Measurements from ENCODE around the gene DSCAM.

DSCAM gene

DNA sequence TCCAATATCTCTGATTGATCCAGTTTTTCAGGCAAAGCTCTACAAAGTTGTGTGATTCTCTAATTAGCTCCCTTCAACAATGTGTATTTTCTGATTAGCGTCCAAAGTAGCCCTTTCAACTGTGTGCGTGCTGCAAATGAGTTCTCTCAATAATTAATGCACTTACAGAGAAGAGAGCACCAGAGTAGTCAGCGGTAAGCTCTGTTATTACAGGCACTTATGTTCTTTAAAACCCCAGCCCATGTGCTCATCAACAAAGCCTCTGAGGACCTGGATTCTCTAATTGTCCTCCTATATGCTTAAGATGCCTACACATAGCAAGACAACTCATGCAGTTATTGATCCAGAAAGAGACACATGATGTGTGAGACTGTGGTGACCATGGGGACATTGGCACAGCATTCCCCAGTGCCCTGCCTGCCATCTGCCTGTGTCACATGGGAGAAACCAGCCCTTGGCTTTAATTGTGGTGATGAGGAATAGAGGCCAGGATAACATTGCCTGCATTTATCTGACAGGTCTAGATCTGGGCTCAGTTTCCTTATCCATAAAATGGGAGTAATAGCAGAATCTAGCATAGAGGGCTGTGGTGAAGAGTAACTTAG is 828.0 kb downstream of the DSCAM start:
- DNase-seq, result no peak

DNA sequence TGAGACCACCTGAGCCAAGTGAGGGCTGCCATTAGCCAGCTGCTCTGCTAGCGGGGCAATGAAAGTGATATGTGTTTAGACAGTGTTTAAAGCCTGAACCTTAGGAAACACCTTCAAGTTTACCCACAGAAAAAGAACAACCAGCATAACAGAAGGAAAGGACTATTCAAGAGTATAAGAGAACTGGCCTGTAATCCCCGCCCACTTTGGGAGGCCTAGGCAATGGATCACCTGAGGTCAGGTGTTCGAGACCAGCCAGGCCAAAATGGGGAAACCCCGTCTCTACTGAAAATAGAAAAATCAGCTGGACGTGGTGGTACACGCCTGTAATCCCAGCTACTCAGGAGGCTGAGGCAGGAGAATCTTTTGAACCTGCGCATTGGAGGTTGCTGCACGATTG is 830.3 kb downstream of the DSCAM start:
- DNase-seq, result no peak

DNA sequence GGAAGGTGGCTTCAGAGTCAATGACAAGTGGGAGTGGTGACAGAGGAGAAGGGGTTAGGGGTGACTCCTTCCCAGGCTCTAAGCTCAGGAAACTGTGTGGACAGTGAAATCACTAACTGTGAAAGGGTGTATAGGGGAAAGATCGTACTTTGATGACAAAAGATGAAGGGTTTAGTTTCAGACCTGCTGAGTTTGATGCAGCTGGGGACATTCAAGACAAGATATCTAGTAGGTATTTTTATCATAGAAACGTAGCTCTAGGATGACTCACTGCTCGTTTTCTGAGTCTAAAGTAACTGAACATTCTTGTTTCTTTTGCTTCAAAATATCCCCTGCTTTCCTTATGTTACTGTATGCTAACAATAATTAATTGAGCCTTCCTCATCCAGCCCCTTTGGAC is 830.7 kb downstream of the DSCAM start:
- DNase-seq, result no peak

DNA sequence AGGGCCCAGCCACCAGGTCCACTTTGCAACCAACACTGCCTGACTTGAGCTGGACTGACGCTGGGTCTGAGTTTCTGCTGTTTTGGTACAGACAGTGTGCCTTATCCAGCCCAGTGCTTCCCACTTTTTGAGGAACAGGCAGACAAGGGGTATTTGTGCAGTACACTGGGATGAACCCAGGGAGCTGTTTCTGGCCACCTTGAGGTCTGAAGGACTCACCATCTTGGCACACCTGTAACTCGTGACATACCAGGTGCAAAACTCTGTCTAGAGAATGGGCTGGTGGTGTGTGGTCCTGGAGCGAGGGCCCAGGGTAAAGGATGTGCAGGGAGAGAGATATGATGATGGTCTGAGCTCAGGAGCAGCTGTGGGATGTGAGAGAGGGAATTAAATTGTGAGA is 831.1 kb downstream of the DSCAM start:
- no peak for DNase-seq

DNA sequence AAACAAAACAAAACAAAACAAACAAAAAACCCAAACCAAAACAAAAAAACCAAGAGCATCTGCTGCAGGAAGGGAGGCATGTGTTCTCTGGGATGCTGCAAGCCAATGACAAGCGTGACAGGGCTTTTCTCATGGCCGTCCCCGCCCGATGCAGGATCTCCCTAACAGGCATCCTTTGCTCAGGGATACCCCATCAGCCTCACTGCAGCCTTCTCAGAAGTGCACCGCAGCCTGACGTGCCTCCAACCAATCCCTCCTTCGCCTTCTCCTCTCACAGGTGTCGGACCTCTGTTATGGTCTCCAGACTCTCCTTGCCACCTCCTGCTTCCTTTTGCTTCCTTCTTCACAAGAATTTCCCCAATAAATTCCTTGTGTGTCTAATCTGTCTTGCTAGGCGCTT is 832.6 kb downstream of the DSCAM start:
- DNase-seq, result no peak

DNA sequence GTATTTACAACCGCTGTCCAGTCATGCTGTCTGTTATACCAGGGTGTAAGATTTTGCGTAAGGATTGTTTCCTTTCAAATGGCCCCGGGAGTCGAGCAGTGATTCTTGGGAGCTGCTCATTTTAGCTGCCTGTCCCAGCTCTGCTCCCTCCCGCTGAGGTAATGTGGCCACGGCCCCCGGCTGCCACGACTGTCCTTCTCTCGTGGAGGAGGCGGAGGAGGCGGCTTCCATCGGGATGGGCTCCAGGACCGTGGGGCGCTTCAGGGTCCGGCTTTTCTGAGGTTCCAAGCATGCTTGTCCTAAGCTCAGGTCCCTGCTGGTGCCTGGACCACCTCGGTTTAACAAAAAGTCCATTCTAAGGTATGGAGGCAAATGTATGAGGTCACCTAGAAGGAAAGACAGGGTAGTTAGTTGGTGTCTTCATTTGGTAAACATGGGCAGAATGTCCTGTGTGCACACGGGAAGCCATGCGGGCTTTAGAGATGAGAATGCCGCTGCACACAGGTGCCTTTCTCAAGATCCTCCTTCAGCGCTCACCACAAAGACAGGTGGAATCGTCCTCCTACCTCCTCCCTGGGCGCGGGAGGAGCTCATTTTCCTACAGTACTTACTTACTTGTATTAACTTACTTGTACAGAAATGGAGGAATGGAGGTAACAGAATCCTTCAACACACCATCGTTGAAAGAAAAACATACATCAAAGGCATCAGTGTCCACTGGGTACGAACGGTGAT is 833.8 kb downstream of the DSCAM start:
- no peak for DNase-seq

DNA sequence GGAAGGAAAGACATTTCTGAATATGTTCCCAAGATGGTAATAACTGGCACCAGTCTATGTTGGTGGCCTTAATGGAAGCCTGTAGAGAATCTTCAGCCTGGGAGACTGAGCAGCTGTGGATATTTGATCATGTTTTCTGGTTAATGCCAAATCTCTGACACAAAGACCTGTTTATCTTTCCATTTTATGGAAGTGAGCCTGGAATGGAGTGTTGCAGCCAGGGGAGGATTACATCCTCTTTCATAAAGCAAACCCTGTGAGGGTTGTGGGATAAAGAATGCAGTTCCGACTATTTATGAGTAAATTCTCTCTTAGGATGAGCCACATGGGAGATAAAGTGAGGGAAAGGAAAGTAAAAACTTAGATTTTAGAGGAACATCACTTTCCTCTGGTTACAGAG is 835.6 kb downstream of the DSCAM start:
- no peak for DNase-seq

DNA sequence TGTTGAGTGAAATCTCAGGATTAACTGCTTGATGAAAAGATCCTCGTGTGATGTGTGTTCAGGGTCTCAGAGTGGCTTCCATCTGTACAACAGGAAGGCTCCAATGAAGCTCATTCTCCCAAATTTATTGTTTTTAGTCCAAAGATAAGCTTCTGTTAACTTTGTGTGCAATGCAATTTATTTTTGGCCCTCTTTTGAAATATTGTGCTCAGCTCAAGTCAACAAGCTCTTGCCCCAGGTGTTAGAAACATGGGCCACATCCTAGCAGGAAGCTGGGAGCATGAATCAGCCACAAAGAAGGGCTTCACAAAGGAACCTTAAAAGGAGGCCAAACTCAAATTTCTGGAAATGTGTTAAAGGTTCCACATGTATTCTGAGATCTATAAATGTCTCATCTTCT is 844.0 kb downstream of the DSCAM start:
- DNase-seq, result no peak

DNA sequence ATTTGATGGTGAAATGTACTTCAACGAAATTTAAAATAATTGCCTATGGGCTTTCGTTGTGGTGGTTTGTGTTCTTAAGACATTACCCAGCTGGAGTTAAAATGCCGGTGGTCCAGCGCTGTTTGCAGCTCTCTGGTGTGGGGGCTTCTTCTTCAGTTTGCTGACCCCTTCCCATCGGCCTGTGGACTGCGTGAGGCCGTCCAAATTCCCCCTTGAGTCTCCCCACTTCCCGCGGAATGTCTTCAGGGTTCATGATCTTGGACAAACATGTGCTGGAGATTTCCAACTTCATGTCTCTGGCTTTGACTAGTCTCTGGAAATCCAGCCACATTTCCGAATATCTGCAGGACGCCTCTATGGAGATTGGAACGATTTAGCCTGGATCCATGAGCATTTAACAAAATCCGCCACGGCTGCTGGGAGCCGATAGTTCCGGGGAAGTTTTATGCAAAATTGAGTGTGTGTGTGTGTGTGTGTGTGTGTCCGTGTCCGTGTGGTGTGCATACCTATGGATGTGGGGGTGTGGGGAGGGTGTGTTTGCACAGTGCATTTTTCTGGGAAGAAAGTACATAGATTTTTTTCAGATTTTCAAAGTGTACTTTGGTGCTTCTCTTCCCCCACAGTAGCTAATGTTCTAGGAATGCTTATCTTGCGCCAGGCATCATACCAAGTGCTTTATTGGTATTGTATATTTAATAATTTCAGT is 862.5 kb downstream of the DSCAM start:
- no peak for DNase-seq

DNA sequence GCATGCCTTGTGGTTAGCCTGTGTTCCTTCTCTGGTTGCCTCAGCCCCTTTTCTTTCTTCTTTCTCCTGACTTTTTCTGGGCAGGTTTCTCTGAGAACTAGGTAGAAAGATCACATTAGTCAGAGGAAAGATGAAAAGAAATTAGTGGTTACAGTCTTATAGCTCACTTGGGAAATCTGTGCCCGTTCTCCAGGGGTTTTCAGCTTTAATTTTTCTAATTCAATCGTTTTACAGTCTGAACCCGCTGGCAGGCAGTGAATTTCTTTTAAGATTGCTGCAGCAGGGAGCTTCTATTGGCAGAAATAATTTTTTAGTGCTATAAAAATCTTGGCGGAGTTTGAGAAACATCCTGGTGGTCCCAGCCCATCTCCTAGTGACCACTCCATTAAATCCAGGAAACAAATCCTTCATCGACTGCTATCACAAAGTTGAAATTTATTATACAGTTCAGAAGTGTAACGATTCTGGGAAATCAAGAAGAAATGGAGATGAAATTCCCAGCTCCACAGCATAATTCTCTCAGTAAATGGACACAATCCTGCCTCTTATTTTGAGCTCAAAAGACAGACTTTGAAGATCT is 866.6 kb downstream of the DSCAM start:
- no peak for DNase-seq

DNA sequence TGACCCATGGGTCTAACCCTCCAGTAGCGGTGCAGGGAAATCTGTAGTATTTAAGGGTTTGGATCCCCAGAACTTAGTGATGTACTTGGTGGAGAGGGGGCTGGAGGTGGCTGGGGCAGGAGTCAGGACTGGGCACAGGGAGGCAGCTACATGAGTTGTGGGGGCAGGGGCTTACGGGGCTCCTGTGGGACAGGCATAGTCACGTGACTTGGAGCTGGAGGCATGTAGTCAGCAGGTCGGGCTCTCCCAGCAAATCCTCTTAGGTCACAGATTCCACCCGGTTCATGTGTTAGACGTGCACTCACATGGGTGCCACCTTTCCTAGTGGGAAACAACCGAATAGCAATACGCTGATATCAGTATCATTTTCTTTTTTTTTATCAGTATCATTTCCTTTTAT is 867.6 kb downstream of the DSCAM start:
- no peak for DNase-seq

DNA sequence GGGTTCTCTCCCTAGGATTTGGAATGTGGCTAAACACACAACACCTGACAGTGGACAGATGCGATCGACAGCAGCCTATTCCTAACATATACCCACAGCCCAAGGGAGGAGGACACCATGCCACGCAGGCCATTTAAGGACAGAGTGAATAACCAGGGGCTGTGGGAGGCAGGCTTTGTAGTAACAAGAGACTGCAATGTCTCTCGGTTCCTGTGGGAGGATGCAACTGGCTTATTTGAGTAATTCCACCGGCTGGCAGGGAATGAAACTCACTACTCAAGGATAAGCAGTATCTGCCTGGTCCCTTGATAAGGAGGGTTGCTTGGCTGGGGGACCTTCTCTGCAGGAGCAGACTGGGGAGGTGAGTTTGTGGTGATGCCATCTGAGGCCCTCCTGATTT is 870.2 kb downstream of the DSCAM start:
- no peak for DNase-seq

DNA sequence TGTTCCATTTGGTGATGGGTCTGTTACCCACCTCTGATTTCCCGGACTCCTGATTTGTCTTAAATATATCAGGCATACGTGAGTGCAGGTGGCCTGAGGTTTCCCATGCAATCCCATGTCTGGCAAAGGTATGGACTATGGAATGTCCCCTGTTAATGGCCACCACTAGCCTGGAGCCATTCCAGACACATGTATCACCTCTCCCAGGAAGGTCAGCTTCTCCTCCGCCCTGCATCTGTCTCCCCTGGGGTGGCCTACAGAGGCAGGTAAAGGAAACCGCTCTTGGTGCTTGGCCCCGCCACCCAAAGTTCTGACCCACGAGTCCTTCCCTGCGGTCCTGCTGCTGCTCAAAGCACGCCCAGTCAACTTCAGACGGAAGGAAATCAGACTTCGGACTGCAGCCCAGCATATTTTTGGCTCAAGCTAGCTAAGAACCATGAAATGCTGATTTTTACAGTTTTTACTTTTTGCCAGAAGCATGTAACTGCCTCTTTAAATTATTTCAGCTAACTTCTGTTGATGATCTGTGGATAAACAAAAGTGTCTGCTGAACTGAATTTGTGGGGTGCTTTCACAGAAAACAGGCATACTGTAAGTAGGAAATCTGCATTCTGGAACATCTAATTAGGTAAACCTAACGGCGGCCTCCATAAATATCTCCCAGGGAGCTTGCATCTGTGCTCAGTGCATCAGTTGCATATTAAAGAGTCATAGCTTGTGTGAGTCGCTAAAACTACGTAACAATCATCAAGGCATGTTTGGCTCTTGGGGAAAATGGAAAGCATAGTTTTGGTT is 873.8 kb downstream of the DSCAM start:
- DNase-seq, result no peak

DNA sequence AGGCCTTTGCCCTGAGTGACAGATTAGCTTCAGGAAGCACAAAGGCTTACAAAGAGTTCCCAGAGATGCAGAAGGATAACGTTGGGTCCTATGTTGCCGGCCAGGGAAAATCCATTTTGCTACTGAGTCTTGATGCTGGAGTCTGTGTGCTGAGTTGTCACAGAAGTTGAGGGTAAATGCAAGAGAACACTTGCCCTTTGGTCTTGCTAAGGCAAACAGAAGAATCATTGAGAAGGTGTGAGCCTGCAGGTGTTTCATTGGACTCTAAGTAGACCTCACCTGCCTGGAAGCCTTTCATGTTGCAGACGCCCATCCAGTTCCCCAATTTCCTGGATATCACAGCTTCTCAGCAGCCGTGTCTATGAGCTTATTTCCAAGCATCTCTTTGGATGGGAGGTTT is 874.5 kb downstream of the DSCAM start:
- DNase-seq, result no peak

DNA sequence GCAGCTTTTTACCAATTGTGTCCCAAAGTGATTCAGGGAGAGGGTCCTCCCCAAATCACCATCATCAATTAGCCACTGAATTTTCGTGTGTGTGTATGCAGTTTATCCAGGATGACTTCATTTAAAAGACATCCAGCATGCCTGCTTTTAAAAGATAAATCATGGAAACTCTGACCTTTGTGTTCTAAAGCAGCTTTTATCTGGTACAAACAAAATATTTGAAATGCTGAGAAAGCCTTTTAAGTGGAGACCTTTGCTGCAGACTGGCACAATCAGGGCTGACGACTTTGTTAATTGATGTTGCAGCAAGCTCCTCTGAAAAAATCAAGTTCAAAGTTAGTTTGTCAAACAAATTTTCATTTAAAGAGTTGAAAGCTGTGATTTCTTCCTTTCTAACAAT is 875.0 kb downstream of the DSCAM start:
- no peak for DNase-seq

DNA sequence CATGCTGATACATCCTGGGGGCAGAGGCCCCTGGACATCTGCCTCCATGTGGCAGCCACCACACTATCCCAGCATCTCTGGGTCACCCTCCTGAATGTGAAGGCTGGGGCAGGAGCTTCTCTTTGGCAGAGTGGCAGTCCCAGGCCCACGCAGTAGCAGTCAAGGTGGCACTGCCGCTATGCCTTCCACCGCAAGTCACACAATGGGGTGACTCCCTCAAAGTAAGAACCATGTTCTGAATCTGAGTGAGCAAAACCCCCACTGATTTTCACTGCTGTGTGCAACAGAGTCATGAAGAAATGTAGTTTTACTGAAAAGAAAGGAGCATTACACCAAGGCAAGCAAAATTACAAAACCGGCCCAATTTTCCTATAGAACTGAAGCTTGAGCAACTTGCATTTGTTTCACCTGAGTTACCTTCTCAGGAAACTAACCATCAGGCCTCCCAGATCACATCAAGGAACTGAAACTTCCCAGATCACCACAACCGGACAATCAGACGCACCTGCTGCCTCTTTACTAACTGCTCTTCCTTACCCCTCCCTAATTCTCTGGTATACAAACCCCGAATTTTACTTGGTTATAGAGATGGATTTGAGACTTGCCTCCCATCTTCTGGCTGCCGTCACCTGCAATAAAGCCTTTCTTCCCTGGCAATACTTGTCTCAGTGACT is 877.1 kb downstream of the DSCAM start:
- DNase-seq, result no peak

DNA sequence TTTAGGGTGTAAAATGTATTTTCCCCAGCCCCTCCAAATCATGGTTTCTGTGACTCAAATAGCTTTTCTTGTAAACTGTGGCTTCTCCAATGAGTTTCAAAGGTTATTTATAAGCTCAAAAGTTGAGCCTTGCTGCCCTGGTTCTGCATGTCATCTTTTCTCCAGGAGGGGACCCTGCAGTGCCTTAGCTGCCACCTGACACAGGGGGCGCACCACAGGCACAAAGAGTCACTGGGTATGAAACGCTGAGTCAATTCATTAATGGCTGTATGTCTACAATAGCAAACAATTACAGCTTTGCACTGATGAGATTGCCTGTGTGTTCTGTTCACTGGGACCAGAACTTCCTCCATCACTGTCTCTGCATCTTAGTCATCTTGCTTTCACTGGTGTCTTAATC is 878.9 kb downstream of the DSCAM start:
- no peak for DNase-seq

DNA sequence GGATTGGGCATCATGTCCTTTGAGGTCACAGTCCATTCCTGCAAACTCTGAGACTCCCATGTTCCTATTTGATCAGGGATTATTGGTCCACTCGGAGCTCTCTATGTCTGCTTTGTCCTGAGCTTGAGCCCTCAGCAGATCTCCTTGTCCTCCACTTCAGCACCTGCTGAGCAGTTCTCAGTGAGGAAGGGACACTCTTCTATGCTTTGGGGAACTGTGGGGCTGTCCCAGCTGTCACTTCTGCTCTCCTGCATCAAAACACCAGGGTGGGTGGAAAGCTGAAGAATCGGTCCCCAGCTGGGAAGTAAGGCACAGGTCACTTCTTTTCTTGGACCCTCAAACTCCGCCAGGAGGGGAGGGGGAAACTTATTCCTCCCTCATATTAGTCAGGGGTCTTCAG is 880.2 kb downstream of the DSCAM start:
- DNase-seq, result no peak

DNA sequence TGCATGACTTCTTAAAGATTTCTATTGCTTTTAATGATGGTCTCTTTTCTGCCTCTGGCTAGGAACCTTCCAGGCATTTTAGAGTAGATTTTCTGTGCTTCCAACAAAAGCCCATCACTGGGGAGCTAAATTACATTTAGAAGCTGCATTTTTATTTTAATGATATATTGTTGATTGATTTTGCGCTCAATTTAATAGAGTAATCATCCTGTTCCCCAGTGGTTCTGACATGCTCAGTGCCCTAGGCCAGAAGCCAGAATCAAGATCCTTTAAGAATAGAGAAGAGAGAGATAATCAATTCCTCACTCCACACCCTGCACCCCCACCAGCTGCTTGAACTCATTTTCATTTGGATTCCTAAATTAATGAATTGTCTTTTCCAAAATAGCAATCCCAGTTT is 881.9 kb downstream of the DSCAM start:
- DNase-seq, result no peak

DNA sequence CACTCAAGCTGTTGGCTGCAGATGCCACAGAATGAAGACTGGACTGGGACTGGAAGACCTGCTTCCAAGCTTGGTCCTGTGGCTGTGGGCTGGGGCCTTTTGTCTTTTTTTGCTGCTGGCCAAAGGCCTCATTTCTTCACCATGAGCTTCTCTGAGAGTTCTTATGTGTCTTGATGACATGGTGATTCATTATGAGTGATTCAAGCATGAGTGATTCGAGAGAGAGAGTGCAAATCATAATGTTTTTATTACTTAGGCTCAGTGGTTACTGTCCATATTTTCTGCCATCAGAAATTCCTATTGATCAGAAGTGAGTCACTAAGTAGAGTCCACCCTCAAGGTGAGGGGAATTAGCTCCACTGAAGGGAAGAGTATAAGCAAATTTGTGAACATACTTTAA is 885.7 kb downstream of the DSCAM start:
- DNase-seq, result no peak

Measured in SIG-M5 (cell line).